ENCODE measurements around the gene DMAC2L.

DNA sequence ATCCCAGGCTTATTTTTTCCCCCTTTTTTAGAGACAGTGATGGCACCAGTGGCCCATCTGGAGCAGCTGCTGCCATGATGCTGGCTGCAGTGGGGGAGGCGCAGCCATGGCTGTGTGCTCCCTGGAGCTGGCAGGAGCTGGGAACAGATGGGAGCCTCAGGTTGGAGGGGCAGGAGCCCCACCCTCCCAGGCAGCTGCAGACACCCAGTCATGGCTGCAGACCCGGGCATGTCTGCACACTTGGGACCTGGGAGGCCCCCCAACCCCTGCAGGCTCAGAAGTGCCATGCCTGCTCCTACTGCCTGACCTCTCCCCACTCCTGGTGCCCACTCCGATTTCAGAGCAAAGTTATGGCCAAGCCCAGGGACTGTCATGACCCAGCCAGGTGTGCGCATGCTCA is 59.4 kb downstream of the DMAC2L start:
- TF ChIP-seq, protein P1, sequence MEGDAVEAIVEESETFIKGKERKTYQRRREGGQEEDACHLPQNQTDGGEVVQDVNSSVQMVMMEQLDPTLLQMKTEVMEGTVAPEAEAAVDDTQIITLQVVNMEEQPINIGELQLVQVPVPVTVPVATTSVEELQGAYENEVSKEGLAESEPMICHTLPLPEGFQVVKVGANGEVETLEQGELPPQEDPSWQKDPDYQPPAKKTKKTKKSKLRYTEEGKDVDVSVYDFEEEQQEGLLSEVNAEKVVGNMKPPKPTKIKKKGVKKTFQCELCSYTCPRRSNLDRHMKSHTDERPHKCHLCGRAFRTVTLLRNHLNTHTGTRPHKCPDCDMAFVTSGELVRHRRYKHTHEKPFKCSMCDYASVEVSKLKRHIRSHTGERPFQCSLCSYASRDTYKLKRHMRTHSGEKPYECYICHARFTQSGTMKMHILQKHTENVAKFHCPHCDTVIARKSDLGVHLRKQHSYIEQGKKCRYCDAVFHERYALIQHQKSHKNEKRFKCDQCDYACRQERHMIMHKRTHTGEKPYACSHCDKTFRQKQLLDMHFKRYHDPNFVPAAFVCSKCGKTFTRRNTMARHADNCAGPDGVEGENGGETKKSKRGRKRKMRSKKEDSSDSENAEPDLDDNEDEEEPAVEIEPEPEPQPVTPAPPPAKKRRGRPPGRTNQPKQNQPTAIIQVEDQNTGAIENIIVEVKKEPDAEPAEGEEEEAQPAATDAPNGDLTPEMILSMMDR (conservative IDR thresholded peaks at IDR 0.05), result no peak
- no peak for TF ChIP-seq ZFX (IDR thresholded peaks at IDR 0.05)
